IPS-18a (cell line): ENCODE results near the gene SOX10.

Experiments used
- H3K27ac ChIP-seq: one replicate; pipeline ENCODE4 v1.5.1; 2013; ENCODE audit warnings: low read length
- H3K27me3 ChIP-seq: one replicate; pipeline ENCODE4 v1.6.1; 2013; ENCODE audit warnings: mild to moderate bottlenecking, low read length; ENCODE audit not compliant: control insufficient read depth, insufficient read depth
- H3K36me3 ChIP-seq: one replicate; pipeline ENCODE4 v1.6.1; 2013; ENCODE audit warnings: low read depth, low read length; ENCODE audit not compliant: control insufficient read depth
- H3K4me1 ChIP-seq: one replicate; pipeline ENCODE4 v1.6.1; 2013; ENCODE audit warnings: low read depth, low read length; ENCODE audit not compliant: control insufficient read depth
- H3K4me3 ChIP-seq: one replicate; pipeline ENCODE4 v1.5.1; 2013; ENCODE audit warnings: low read length
- H3K9ac ChIP-seq: one replicate; pipeline ENCODE4 v1.6.1; 2013; ENCODE audit warnings: mild to moderate bottlenecking, low read length, moderate library complexity
- H3K9me3 ChIP-seq: one replicate; pipeline ENCODE4 v1.6.1; 2013; ENCODE audit warnings: low read depth, low read length; ENCODE audit not compliant: control insufficient read depth

Gene SOX10

GRCh38 chr22:38009000-38009806, 24.8 kb upstream of the SOX10 start:
- Histone ChIP-seq H3K4me3 (no peak overlapping the region), H3K36me3 (no peaks in the 10 kb centered on the region), H3K9ac (no peak overlapping the region), H3K27ac (no peak overlapping the region), H3K4me1 (no peaks in the 10 kb centered on the region), H3K9me3 (no peaks in the 10 kb centered on the region), H3K27me3 (no peaks in the 10 kb centered on the region)

DNA sequence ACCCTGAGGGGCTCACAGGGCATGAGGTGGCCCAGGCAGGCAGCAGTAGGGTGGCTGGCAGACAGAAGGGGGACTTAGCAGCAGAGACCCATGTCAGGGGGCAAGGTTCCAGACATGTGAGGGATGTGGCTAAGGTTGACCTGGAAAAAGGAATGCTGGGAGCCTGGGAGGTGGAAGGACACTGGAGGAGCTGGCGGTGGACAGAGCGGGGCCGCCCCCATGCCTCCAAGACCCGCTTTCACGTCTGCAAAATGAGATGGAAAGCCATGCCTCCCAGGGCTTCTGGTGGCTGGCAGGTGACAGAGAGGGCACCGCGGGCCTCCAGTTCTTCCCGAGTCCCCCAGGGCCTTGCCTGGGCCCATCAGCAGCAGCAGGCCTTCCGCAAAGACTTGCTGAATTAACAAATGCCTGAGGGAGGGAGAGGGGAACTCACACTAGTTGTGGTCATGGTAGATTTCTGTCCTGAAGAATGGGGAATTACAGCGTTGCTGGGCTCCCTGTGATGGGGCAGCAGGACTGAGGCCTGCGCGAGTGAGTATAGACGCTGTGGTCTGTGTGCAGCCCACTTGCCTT, 23.1 kb upstream of the SOX10 start:
- no peak overlapping the region for H3K27ac ChIP-seq
- H3K4me3 ChIP-seq, result no peak overlapping the region
- H3K9ac ChIP-seq, result no peak overlapping the region

GRCh38 chr22:38006906-38007305, 22.6 kb upstream of the SOX10 start:
- H3K4me3 ChIP-seq, result no peak overlapping the region
- H3K9ac ChIP-seq, result no peak overlapping the region
- H3K36me3 ChIP-seq, result no peaks in the 10 kb centered on the region
- H3K4me1 ChIP-seq, result no peaks in the 10 kb centered on the region
- H3K27ac ChIP-seq, result no peak overlapping the region
- no peaks in the 10 kb centered on the region for H3K9me3 ChIP-seq
- H3K27me3 ChIP-seq, result no peaks in the 10 kb centered on the region

More for the DNA sequence above, 23.1 kb upstream of the SOX10 start:
- Histone ChIP-seq H3K36me3 (no peaks in the 10 kb centered on the region), H3K27me3 (no peaks in the 10 kb centered on the region), H3K4me1 (no peaks in the 10 kb centered on the region), H3K9me3 (no peaks in the 10 kb centered on the region)

- Histone ChIP-seq H3K4me1 (no peaks in the 10 kb centered on the region), H3K4me3 (no peak overlapping the region), H3K27ac (no peak overlapping the region), H3K9ac (no peak overlapping the region), H3K27me3 (no peaks in the 10 kb centered on the region), H3K36me3 (no peaks in the 10 kb centered on the region), H3K9me3 (no peaks in the 10 kb centered on the region)
Observed at GRCh38 chr22:38005943-38006342, 21.6 kb upstream of the SOX10 start.

DNA sequence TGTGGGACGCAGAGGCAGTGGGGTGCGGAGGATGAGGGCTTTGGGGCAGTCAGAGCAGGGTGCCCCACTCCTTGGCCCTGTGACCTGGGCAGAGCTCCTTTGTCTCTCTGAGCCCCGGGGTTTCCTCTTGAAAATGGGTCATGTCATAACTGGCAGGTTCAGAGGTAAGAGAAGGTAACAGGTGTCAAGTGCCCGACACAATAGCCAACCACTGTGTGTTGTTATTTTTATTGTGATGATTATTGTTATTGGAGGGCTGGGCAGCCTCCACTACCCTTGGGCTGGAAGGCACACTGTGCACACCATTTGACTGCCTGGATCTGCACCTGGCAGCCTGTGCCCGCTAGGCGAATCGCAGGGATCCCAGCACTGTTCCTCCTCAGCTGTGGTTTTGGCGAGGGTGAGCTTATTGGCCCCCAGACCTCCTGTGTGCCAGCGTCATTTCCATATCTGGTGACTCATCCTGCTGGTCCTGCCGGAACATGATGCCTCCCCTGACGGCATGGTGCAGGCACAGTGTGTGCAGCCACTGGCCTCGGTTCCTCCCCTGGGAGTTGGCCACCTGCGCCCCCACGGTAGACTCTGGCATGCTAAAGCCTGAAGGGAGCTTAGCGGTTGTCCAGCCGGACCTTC, 15.4 kb upstream of the SOX10 start:
- Histone ChIP-seq H3K9me3 (no peaks in the 10 kb centered on the region), H3K27ac (no peak overlapping the region), H3K9ac (no peak overlapping the region), H3K4me1 (no peaks in the 10 kb centered on the region), H3K36me3 (no peaks in the 10 kb centered on the region), H3K4me3 (no peak overlapping the region), H3K27me3 (no peaks in the 10 kb centered on the region)

GRCh38 chr22:37999236-37999635, 14.9 kb upstream of the SOX10 start:
- Histone ChIP-seq H3K27me3 (no peaks in the 10 kb centered on the region), H3K36me3 (no peaks in the 10 kb centered on the region), H3K9me3 (no peaks in the 10 kb centered on the region), H3K9ac (no peak overlapping the region), H3K4me3 (no peak overlapping the region), H3K4me1 (no peaks in the 10 kb centered on the region), H3K27ac (no peak overlapping the region)

GRCh38 chr22:37998543-37998942, 14.2 kb upstream of the SOX10 start:
- H3K4me3 ChIP-seq, result no peak overlapping the region
- H3K4me1 ChIP-seq, result no peaks in the 10 kb centered on the region
- no peak overlapping the region for H3K9ac ChIP-seq
- no peaks in the 10 kb centered on the region for H3K27me3 ChIP-seq
- H3K27ac ChIP-seq, result no peak overlapping the region
- H3K36me3 ChIP-seq, result no peaks in the 10 kb centered on the region
- H3K9me3 ChIP-seq, result no peaks in the 10 kb centered on the region

DNA sequence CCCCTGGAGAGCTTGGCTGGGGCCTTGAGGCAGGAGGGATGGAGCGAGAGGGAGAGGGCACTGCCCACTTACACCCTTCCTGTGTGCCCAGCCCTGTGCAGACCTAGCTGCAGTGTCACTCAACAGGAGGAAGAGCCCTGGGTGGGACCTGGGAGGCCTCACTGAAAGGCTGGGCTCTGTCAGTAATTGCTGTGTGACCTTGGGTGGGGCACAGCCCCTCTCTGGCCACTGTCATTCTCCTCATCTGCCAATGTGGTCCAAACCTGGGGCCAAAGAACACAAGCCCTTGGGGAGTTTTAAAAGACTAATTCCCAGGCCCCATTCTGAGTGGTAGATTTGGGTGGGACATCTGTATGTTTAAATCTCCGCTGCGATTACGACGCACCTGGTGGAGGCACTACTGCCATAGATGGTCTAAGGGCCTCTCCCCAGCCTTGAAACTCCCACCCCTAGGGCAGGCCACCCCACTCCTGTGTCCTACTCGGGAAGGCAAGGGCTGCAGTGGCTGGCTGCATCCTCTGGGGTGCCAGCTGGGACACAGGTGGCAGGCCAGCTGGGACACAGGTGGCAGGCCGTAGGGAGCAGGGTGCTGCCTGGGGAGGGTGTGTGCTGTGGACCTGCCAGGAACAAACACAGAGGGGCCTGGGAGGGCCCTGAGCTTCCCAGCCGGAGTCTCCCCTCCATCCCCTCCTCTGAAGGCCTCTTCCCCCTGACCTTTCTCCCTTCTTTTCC, 12.3 kb upstream of the SOX10 start:
- no peaks in the 10 kb centered on the region for H3K36me3 ChIP-seq
- H3K27ac ChIP-seq, result no peak overlapping the region
- H3K9me3 ChIP-seq, result no peaks in the 10 kb centered on the region
- H3K9ac ChIP-seq, result no peak overlapping the region
- no peaks in the 10 kb centered on the region for H3K27me3 ChIP-seq
- no peak overlapping the region for H3K4me3 ChIP-seq
- H3K4me1 ChIP-seq, result no peaks in the 10 kb centered on the region

GRCh38 chr22:37996079-37996478, 11.7 kb upstream of the SOX10 start:
- no peak overlapping the region for H3K27ac ChIP-seq
- H3K9ac ChIP-seq, result no peak overlapping the region
- H3K36me3 ChIP-seq, result no peaks in the 10 kb centered on the region
- H3K27me3 ChIP-seq, result no peaks in the 10 kb centered on the region
- H3K4me1 ChIP-seq, result no peaks in the 10 kb centered on the region
- no peaks in the 10 kb centered on the region for H3K9me3 ChIP-seq
- no peak overlapping the region for H3K4me3 ChIP-seq

DNA sequence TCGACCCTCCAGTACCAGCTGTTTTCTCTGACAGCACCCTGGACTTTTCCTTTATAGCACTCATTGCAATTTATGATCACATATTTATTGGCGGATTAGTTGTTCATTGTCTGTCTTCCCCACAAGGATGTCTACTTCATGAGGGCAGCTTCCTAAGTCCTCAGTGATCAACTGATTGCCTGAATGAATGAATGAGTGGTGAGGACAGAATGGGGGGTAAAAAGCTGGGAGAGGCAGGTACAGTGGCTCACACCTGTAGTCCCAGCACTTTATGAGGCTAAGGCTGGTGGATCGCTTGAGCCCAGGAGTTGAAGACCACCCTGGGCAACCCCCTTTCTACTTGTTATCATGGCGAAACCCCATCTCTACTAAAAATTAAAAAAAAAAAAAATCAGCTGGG, 11.1 kb upstream of the SOX10 start:
- Histone ChIP-seq H3K27ac (no peak overlapping the region), H3K4me1 (no peaks in the 10 kb centered on the region)

GRCh38 chr22:37994982-37995381, 10.6 kb upstream of the SOX10 start:
- Histone ChIP-seq H3K27ac (no peak overlapping the region), H3K4me1 (no peaks in the 10 kb centered on the region), H3K4me3 (no peak overlapping the region), H3K9ac (no peak overlapping the region), H3K27me3 (no peaks in the 10 kb centered on the region), H3K36me3 (no peaks in the 10 kb centered on the region), H3K9me3 (no peaks in the 10 kb centered on the region)

More for the DNA sequence above, 11.1 kb upstream of the SOX10 start:
- Histone ChIP-seq H3K36me3 (no peaks in the 10 kb centered on the region), H3K9ac (no peak overlapping the region), H3K4me3 (no peak overlapping the region), H3K9me3 (no peaks in the 10 kb centered on the region), H3K27me3 (no peaks in the 10 kb centered on the region)
